GM19372 (cell line): Measurements from ENCODE around the gene TBC1D17.

ENCODE experiments used
- ATAC-seq: cut with Tn5 transposase; IDR thresholded peaks from one replicate; pipeline ENCODE4 v1.9.1; 2021; ENCODE audit warnings: mild to moderate bottlenecking, low read depth, moderate library complexity; ENCODE audit not compliant: unreplicated experiment

Gene TBC1D17

GRCh38 chr19:49890349-49891311 is 13.1 kb downstream of the TBC1D17 start:
- no peak for ATAC-seq

GRCh38 chr19:49891393-49891792 is 13.9 kb downstream of the TBC1D17 start:
- ATAC-seq = no peak

GRCh38 chr19:49892716-49893115 is 15.2 kb downstream of the TBC1D17 start:
- ATAC-seq = no peak

- ATAC-seq = no peak
These were observed 16.6 kb downstream of the TBC1D17 start for GRCh38 chr19:49894011-49894664.

GRCh38 chr19:49894879-49895565 is 17.5 kb downstream of the TBC1D17 start:
- no peak for ATAC-seq

- ATAC-seq = no peak
These were observed 18.2 kb downstream of the TBC1D17 start for GRCh38 chr19:49895566-49896297.

- no peak for ATAC-seq
These were observed 19.5 kb downstream of the TBC1D17 start, which contains the start of gene IL4I1 for GRCh38 chr19:49896863-49897621. Gene IL4I1 (minus strand): TSS chr19:49896887. CDS start chr19:49896160, 727 bp downstream.

GRCh38 chr19:49904136-49904535 is 26.6 kb downstream of the TBC1D17 start:
- ATAC-seq = no peak

- ATAC-seq = no peak
These were observed 29.5 kb downstream of the TBC1D17 start for GRCh38 chr19:49906879-49907564.

- ATAC-seq = no peak
These were observed 30.4 kb downstream of the TBC1D17 start for GRCh38 chr19:49907745-49908446.

- ATAC-seq = no peak
These were observed 31.2 kb downstream of the TBC1D17 start for GRCh38 chr19:49908480-49909420.

- ATAC-seq = no peak
These were observed 32.7 kb downstream of the TBC1D17 start for GRCh38 chr19:49910179-49910578.

GRCh38 chr19:49911381-49912145 is 34.1 kb downstream of the TBC1D17 start:
- no peak for ATAC-seq

- ATAC-seq = no peak
These were observed 35.6 kb downstream of the TBC1D17 start for GRCh38 chr19:49912965-49913685.

- no peak for ATAC-seq
These were observed 36.2 kb downstream of the TBC1D17 start for GRCh38 chr19:49913720-49914119.

- no peak for ATAC-seq
These were observed 37.8 kb downstream of the TBC1D17 start for GRCh38 chr19:49915271-49915670.
